Ishikawa (cell line): ENCODE measurements around the gene HSD17B12.

Source experiments
- EGR1 ChIP-seq: IDR thresholded peaks from 2 replicates; pipeline ENCODE4 v1.6.1; 2012
- EP300 ChIP-seq: IDR thresholded peaks from 2 replicates; pipeline ENCODE4 v1.6.1; 2012; ENCODE audit warnings: borderline replicate concordance
- RAD21 ChIP-seq: IDR thresholded peaks from 2 replicates; pipeline ENCODE4 v1.6.1; 2012; ENCODE audit warnings: low read depth
- TAF1 ChIP-seq: IDR thresholded peaks from 2 replicates; pipeline ENCODE4 v1.6.1; 2012; ENCODE audit warnings: low read depth, mild to moderate bottlenecking
- TCF12 ChIP-seq: IDR thresholded peaks from 2 replicates; pipeline ENCODE4 v1.6.1; 2012; ENCODE audit warnings: low read depth
- TEAD4 ChIP-seq: IDR thresholded peaks from 2 replicates; pipeline ENCODE4 v1.6.1; 2012
- YY1 ChIP-seq: IDR thresholded peaks from 2 replicates; pipeline ENCODE4 v1.6.1; 2012; ENCODE audit warnings: low read depth
- TF ChIP-seq, protein P1 (sequence below): IDR thresholded peaks from 2 replicates; pipeline ENCODE4 v1.6.1; 2012; ENCODE audit warnings: low read depth, mild to moderate bottlenecking

DNA sequence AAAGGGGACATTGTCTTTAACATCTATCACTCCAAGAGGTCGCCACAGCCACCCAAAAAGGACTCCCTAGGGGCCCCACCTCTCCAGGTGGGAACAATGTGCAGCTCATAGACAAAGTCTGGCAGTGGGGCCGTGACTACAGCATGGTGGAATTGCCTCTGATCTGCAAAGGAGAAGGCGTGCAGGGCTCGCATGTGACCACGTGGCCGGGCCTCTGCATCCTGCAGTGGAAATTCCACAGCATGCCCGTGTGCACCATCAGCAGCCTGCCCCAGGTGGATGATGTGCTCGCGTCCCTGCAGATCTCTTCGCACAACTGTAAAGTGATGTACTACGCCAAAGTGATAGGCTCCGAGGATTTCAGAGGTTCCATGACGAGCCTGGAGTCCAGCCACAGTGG is 218.6 kb downstream of the HSD17B12 start:
- TF ChIP-seq, protein P1, sequence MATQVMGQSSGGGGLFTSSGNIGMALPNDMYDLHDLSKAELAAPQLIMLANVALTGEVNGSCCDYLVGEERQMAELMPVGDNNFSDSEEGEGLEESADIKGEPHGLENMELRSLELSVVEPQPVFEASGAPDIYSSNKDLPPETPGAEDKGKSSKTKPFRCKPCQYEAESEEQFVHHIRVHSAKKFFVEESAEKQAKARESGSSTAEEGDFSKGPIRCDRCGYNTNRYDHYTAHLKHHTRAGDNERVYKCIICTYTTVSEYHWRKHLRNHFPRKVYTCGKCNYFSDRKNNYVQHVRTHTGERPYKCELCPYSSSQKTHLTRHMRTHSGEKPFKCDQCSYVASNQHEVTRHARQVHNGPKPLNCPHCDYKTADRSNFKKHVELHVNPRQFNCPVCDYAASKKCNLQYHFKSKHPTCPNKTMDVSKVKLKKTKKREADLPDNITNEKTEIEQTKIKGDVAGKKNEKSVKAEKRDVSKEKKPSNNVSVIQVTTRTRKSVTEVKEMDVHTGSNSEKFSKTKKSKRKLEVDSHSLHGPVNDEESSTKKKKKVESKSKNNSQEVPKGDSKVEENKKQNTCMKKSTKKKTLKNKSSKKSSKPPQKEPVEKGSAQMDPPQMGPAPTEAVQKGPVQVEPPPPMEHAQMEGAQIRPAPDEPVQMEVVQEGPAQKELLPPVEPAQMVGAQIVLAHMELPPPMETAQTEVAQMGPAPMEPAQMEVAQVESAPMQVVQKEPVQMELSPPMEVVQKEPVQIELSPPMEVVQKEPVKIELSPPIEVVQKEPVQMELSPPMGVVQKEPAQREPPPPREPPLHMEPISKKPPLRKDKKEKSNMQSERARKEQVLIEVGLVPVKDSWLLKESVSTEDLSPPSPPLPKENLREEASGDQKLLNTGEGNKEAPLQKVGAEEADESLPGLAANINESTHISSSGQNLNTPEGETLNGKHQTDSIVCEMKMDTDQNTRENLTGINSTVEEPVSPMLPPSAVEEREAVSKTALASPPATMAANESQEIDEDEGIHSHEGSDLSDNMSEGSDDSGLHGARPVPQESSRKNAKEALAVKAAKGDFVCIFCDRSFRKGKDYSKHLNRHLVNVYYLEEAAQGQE: no peak
- TF ChIP-seq RAD21 (no peak), TAF1 (no peak), EGR1 (no peak), TCF12 (no peak), YY1 (no peak), TEAD4 (no peak), EP300 (no peak)
